ENCODE data around the gene ABCA3. TPM values are rescaled to one million over a fixed set of nuclear protein-coding genes. Genes with fewer than 3 reads are reported as not detected.

Gene ABCA3
- polyA plus RNA-seq, 1 experiment = 3.8 TPM

DNA sequence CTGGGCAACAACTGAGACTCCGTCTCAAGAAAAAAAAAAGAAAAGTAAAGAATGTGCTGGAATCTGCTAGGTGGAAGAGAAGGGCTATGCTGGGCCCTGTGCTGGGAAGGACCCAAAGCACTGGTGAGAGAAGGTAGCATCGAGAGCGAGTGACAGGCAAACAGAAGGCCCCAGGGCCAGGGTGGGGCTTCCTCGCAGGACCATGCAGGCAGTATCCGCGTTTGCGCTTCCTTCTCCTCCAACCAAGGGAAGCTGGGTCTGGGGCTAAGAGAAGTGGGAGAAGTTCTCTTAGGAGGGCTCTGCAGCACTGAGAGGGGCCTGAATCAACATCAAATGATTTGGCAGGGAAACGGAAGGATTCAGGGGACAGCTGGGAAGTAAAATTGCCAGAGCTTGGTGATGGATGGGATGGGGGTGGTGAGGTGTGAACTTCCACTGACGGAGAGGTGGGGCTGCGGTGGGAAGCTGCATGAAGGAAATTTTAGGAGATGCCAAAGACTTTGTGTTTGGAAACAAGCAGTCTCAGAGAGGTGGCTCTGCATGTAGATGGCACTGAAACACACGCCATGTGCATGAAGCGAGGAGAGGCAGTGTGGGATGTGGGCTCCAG lies 83.9 kb downstream of the ABCA3 start:
- Histone ChIP-seq H3K4me3 (ENCODE audit: low read depth, low read length) (no peak overlapping the region), H3K27me3 (ENCODE audit: control insufficient read depth, insufficient read depth, low read length) (no peaks in the 10 kb centered on the region), H3K36me3 (ENCODE audit: control insufficient read depth, insufficient read depth, low read length) (peaks cover 30% of the 10 kb centered on the region)
- TF ChIP-seq, protein P1, sequence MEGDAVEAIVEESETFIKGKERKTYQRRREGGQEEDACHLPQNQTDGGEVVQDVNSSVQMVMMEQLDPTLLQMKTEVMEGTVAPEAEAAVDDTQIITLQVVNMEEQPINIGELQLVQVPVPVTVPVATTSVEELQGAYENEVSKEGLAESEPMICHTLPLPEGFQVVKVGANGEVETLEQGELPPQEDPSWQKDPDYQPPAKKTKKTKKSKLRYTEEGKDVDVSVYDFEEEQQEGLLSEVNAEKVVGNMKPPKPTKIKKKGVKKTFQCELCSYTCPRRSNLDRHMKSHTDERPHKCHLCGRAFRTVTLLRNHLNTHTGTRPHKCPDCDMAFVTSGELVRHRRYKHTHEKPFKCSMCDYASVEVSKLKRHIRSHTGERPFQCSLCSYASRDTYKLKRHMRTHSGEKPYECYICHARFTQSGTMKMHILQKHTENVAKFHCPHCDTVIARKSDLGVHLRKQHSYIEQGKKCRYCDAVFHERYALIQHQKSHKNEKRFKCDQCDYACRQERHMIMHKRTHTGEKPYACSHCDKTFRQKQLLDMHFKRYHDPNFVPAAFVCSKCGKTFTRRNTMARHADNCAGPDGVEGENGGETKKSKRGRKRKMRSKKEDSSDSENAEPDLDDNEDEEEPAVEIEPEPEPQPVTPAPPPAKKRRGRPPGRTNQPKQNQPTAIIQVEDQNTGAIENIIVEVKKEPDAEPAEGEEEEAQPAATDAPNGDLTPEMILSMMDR (IDR thresholded peaks at IDR 0.05; ENCODE audit: insufficient read depth, low read depth, low read length) = no peak
- no peak for DNase-seq (ENCODE audit: low read depth)
- ChIA-PET CTCF (interaction anchor here (0.8 kb wide), 1 partner anchor 104 kb away, joined by 3 read pairs; no protein-coding TSS in a partner anchor), POLR2A (no interaction called here)

DNA sequence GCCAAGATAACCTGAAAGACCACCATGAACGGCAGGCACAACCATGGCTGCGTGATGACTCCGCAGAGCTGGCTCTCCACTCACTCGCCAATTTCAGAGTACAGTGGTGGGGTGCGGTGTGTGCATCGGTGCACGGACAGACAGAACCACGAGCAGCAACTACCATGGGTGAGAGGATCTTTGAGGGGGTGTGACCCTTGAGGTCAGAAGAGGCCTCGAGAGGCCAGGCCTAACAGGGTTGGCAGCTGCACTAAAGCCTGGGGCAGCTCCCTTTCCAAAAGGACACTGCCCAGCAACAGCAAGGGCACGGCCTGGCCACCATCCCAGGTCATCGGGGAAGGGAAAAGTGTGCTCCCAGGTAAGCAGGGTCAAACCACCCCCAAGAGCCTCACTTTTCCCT lies 87.2 kb downstream of the ABCA3 start:
- H3K27me3 ChIP-seq (ENCODE audit: control insufficient read depth, insufficient read depth, low read length) = no peaks in the 10 kb centered on the region
- peaks cover 25% of the 10 kb centered on the region for H3K36me3 ChIP-seq (ENCODE audit: control insufficient read depth, insufficient read depth, low read length)
- ChIA-PET POLR2A (no interaction called here), CTCF (interaction anchor here (0.7 kb wide), 1 partner anchor 239 kb away, joined by 3 read pairs; no protein-coding TSS in a partner anchor)
- TF ChIP-seq, protein P1 (IDR thresholded peaks at IDR 0.05; ENCODE audit: insufficient read depth, low read depth, low read length) = no peak
- no peak overlapping the region for H3K4me3 ChIP-seq (ENCODE audit: low read depth, low read length)
- DNase-seq (ENCODE audit: low read depth) = no peak

DNA sequence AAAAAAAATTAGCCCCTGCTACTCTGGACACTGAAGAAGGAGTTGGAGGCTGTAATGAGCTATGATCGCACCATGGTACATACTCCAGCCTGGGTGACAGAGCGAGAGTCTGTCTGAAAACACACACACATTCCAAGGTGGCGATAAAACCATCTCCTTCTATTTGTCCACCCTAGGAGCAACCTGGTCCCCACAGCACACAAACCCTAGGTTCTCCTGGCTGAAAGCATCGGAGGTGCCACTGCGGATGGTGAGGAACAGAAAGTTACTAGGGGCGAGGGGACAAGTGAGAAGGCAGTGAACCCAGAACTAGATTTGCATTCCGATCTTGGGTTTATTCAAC lies 87.8 kb downstream of the ABCA3 start:
- Histone ChIP-seq H3K36me3 (ENCODE audit: control insufficient read depth, insufficient read depth, low read length) (peaks cover 25% of the 10 kb centered on the region), H3K27me3 (ENCODE audit: control insufficient read depth, insufficient read depth, low read length) (no peaks in the 10 kb centered on the region), H3K4me3 (ENCODE audit: low read depth, low read length) (no peak overlapping the region)
- POLR2A ChIA-PET = no interaction called here
- no peak for DNase-seq (ENCODE audit: low read depth)
- TF ChIP-seq, protein P1 (IDR thresholded peaks at IDR 0.05; ENCODE audit: insufficient read depth, low read depth, low read length) = no peak
- CTCF ChIA-PET = interaction anchor here (0.7 to 1.6 kb wide), 6 partner anchors 12 to 240 kb away, joined by 3 to 4 read pairs (median 3); partner anchors contain the start of gene RNPS1

DNA sequence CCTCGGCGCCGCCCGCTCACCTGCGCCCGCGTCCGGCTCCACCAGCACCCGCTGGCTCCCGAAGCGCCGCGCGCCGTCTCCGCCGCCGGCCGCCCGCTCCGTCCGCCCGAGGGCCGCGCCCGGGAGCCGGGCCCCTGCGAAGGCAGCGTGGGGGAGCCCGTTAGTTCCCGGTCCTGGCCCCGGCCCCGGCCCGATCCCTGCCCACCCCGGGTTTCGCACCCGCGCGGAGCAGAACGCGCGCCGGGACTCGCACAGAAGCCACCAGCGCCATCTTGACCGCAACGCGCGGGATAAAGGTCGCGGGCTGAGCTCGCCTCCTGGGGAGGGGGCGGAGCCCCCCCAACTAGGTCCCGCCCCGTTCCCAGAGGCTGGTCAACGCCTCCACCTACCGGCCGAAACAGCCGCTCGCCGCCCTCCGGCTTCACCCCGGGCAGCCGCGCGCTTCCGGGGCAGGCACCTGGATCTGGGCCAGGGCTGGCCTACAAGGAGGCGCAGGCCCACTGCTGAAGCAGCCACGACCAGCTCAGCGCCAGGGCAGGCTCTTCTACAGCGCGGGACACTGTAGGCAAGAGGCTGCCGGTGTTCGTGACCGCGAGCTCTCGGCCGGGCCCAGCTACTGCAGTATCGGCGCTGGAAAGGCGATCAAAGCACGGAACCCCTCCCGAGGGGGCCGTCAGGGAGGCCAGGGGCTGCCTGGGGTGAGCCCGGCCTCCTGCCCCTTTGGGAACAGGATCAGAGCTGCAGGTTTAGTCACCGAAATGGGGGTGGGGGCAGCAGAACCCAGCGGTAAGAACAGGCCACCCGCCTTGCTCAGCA lies 89.0 kb downstream of the ABCA3 start, which contains the start of gene ECI1:
Gene ECI1, minus strand, starts transcription at position 292 of the 816 bp plus-strand sequence. Its CDS starts 21 bp downstream, at position 271.
- H3K27me3 ChIP-seq (ENCODE audit: control insufficient read depth, insufficient read depth, low read length) = no peaks in the 10 kb centered on the region
- DNase-seq (ENCODE audit: low read depth) = peak; percentile 56
- TF ChIP-seq, protein P1 (IDR thresholded peaks at IDR 0.05; ENCODE audit: insufficient read depth, low read depth, low read length) = peak; percentile 74
- POLR2A ChIA-PET = no interaction called here
- H3K36me3 ChIP-seq (ENCODE audit: control insufficient read depth, insufficient read depth, low read length) = peaks cover 23% of the 10 kb centered on the region
- CTCF ChIA-PET = interaction anchor here (0.7 to 1.6 kb wide), 16 partner anchors 11 to 250 kb away, joined by 3 to 5 read pairs (median 3); partner anchors contain the start of genes CASKIN1 and RNPS1
- H3K4me3 ChIP-seq (ENCODE audit: low read depth, low read length) = peak within 1 kb of the TSS; percentile 57

DNA sequence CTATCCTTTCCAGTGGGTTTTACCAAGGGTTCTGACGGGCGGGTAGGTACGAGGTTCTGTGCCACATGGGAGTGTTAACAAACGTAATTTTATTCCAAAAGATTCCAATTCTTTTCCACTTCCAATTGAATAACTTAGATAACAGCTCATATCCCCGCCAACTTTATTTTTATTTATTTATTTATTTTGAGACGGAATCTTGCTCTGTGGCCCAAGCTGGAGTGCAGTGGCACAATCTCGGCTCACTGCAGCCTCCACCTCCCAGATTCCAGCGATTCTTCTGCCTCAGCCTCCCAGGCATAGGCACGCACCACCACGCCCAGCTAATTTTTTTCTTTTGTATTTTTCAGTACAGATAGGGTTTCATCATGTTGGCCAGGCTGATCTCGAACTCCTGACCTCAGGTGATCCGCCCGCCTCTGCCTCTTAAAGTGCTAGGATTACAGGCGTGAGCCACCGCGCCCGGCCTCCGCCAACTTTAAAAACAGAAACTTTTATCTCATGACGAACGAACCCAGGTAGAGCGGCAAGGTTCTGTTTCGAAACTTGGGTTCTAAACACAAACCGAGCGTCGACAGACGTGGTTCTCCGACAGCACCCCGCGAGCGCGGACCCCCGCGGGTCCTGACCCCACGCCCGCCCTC lies 89.8 kb downstream of the ABCA3 start:
- Histone ChIP-seq H3K4me3 (ENCODE audit: low read depth, low read length) (peak overlapping the region; percentile 57), H3K27me3 (ENCODE audit: control insufficient read depth, insufficient read depth, low read length) (no peaks in the 10 kb centered on the region), H3K36me3 (ENCODE audit: control insufficient read depth, insufficient read depth, low read length) (peaks cover 25% of the 10 kb centered on the region)
- POLR2A ChIA-PET = no interaction called here
- CTCF ChIA-PET = interaction anchor here (0.7 to 1.6 kb wide), 8 partner anchors 11 to 250 kb away, joined by 3 to 5 read pairs (median 3); no protein-coding TSS in a partner anchor
- TF ChIP-seq, protein P1 (IDR thresholded peaks at IDR 0.05; ENCODE audit: insufficient read depth, low read depth, low read length) = no peak
- no peak for DNase-seq (ENCODE audit: low read depth)
